H9 (cell line): ENCODE measurements around the gene SLIT1. TPM values are rescaled to one million over a fixed set of nuclear protein-coding genes. Genes with fewer than 3 reads are reported as not detected.

ENCODE experiments used
- DNase-seq: peaks from one replicate; pipeline ENCODE4 v3.0.0-alpha.2; 2017
- H2AFZ ChIP-seq: one replicate; pipeline ENCODE4 v1.6.1; 2013; ENCODE audit warnings: mild to moderate bottlenecking, low read length, control low read depth, moderate library complexity
- H2AK5ac ChIP-seq: 2 replicates; pipeline ENCODE4 v1.6.1; 2013; ENCODE audit warnings: low read length, control low read depth, mixed read lengths; ENCODE audit not compliant: insufficient read length
- H2BK120ac ChIP-seq: one replicate; pipeline ENCODE4 v1.6.1; 2013; ENCODE audit warnings: low read depth, mild to moderate bottlenecking, low read length, control low read depth, inconsistent platforms; ENCODE audit not compliant: poor library complexity, severe bottlenecking
- H2BK12ac ChIP-seq: 2 replicates; pipeline ENCODE4 v1.6.1; 2013; ENCODE audit warnings: low read length, control low read depth, mixed read lengths, low read depth; ENCODE audit not compliant: insufficient read length
- H2BK15ac ChIP-seq: 2 replicates; pipeline ENCODE4 v1.6.1; 2013; ENCODE audit warnings: low read depth, low read length, control low read depth
- H2BK20ac ChIP-seq: one replicate; pipeline ENCODE4 v1.6.1; 2013; ENCODE audit warnings: low read depth, mild to moderate bottlenecking, low read length, control low read depth, inconsistent platforms; ENCODE audit not compliant: poor library complexity, severe bottlenecking
- H2BK5ac ChIP-seq: 2 replicates; pipeline ENCODE4 v1.6.1; 2013; ENCODE audit warnings: low read length, control low read depth, mixed read lengths; ENCODE audit not compliant: insufficient read length
- H3K14ac ChIP-seq: 2 replicates; pipeline ENCODE4 v1.6.1; 2013; ENCODE audit warnings: low read length, control low read depth; ENCODE audit not compliant: insufficient read depth
- H3K18ac ChIP-seq: 2 replicates; pipeline ENCODE4 v1.6.1; 2013; ENCODE audit warnings: low read depth, mild to moderate bottlenecking, mixed read lengths, low read length, control low read depth; ENCODE audit not compliant: insufficient read length
- H3K23ac ChIP-seq: 2 replicates; pipeline ENCODE4 v1.6.1; 2013; ENCODE audit warnings: low read length, control low read depth, mixed read lengths, low read depth; ENCODE audit not compliant: insufficient read length
- H3K23me2 ChIP-seq: 2 replicates; pipeline ENCODE4 v1.6.1; 2013; ENCODE audit warnings: low read depth, mild to moderate bottlenecking, mixed read lengths, low read length, control low read depth; ENCODE audit not compliant: insufficient read length, poor library complexity, severe bottlenecking
- H3K27ac ChIP-seq: 2 replicates; pipeline ENCODE4 v1.5.1; 2013; ENCODE audit warnings: low read length, control low read depth, mixed read lengths, low read depth; ENCODE audit not compliant: insufficient read length
- H3K27me3 ChIP-seq: 2 replicates; pipeline ENCODE4 v1.6.1; 2013; ENCODE audit warnings: low read length, control low read depth, inconsistent platforms; ENCODE audit not compliant: insufficient read depth
- H3K4ac ChIP-seq: 2 replicates; pipeline ENCODE4 v1.6.1; 2013; ENCODE audit warnings: low read depth, mild to moderate bottlenecking, control low read depth, inconsistent platforms, low read length, moderate library complexity
- H3K4me1 ChIP-seq: 2 replicates; pipeline ENCODE4 v1.6.1; 2013; ENCODE audit warnings: low read length, control low read depth, inconsistent platforms; ENCODE audit not compliant: insufficient read depth
- H3K4me2 ChIP-seq: 2 replicates; pipeline ENCODE4 v1.6.1; 2013; ENCODE audit warnings: low read length, control low read depth, mixed read lengths; ENCODE audit not compliant: insufficient read length, insufficient read depth
- H3K56ac ChIP-seq: 2 replicates; pipeline ENCODE4 v1.6.1; 2013; ENCODE audit warnings: low read depth, mild to moderate bottlenecking, mixed read lengths, low read length, control low read depth; ENCODE audit not compliant: insufficient read length
- H3K79me1 ChIP-seq: 2 replicates; pipeline ENCODE4 v1.6.1; 2013; ENCODE audit warnings: low read depth, mild to moderate bottlenecking, moderate library complexity, low read length, control low read depth, inconsistent platforms; ENCODE audit not compliant: insufficient read depth, poor library complexity, severe bottlenecking
- H3K79me2 ChIP-seq: 2 replicates; pipeline ENCODE4 v1.6.1; 2013; ENCODE audit warnings: low read length, control low read depth, inconsistent platforms; ENCODE audit not compliant: insufficient read depth
- H3K9ac ChIP-seq: 2 replicates; pipeline ENCODE4 v1.6.1; 2013; ENCODE audit warnings: low read length, control low read depth, mixed read lengths; ENCODE audit not compliant: insufficient read length; ENCODE audit errors: extremely low read depth
- H3K9me3 ChIP-seq: one replicate; pipeline ENCODE4 v1.6.1; 2013; ENCODE audit warnings: low read depth, low read length, inconsistent platforms; ENCODE audit not compliant: control insufficient read depth
- H3T11ph ChIP-seq: one replicate; pipeline ENCODE4 v1.6.1; 2013; ENCODE audit warnings: mild to moderate bottlenecking, low read length, control low read depth, inconsistent platforms
- H4K20me1 ChIP-seq: one replicate; pipeline ENCODE4 v1.6.1; 2013; ENCODE audit not compliant: control insufficient read depth, insufficient read length, insufficient read depth
- H4K5ac ChIP-seq: 2 replicates; pipeline ENCODE4 v1.6.1; 2013; ENCODE audit warnings: low read depth, mild to moderate bottlenecking, mixed read lengths, low read length, control low read depth; ENCODE audit not compliant: insufficient read length
- H4K8ac ChIP-seq: replicated peaks from 2 replicates; pipeline ENCODE4 v1.6.1; 2013; ENCODE audit warnings: low read length, control low read depth, mixed read lengths, low read depth; ENCODE audit not compliant: insufficient read length
- H4K91ac ChIP-seq: 2 replicates; pipeline ENCODE4 v1.6.1; 2013; ENCODE audit warnings: low read depth, mild to moderate bottlenecking, moderate library complexity, mixed read lengths, low read length, control low read depth; ENCODE audit not compliant: insufficient read length
- H3K27ac Mint-ChIP-seq, 3 experiments: 2 replicates in 2 of 3; 3 replicates in 1 of 3; pipeline ENCODE4 v1.8.0; 2020 to 2021; ENCODE audit warnings: mixed read lengths in 3 of 3, mild to moderate bottlenecking in 1 of 3, moderate library complexity in 1 of 3
- H3K27me3 Mint-ChIP-seq: 2 replicates; pipeline ENCODE4 v1.8.0; 2021; ENCODE audit warnings: low read depth, mild to moderate bottlenecking, moderate library complexity, mixed read lengths
- H3K36me3 Mint-ChIP-seq, 3 experiments: 2 replicates in 2 of 3; 3 replicates in 1 of 3; pipeline ENCODE4 v1.8.0; 2020 to 2021; ENCODE audit warnings: low read depth in 3 of 3, mixed read lengths in 3 of 3; ENCODE audit not compliant: insufficient read depth in 1 of 3
- H3K4me1 Mint-ChIP-seq, 2 experiments: 2 replicates each; pipeline ENCODE4 v1.8.0; 2020; ENCODE audit warnings: mixed read lengths in 2 of 2
- H3K4me3 Mint-ChIP-seq, 2 experiments: 2 replicates in 1 of 2; 3 replicates in 1 of 2; pipeline ENCODE4 v1.8.0; 2020 to 2021; ENCODE audit warnings: mild to moderate bottlenecking in 2 of 2, mixed read lengths in 2 of 2, moderate library complexity in 1 of 2
- H3K9me3 Mint-ChIP-seq, 2 experiments: 2 replicates in 1 of 2; 3 replicates in 1 of 2; pipeline ENCODE4 v1.8.0; 2020; ENCODE audit warnings: mild to moderate bottlenecking in 2 of 2, mixed read lengths in 2 of 2, moderate library complexity in 1 of 2
- CTCF ChIP-seq: fragments of 200-600 bp; sonication (generic); conservative IDR thresholded peaks from 3 replicates; pipeline ENCODE4 v1.8.0; 2021; ENCODE audit warnings: antibody characterized with exemption, mild to moderate bottlenecking
- WGBS: extraction: QIAGEN DNeasy Blood & Tissue Kit; methylation state at CpG from one replicate; pipeline ENCODE4 v1.1.7; 2013; ENCODE audit warnings: missing lambda C conversion rate, low lambda C conversion rate, mixed read lengths; ENCODE audit not compliant: insufficient read length; ENCODE audit errors: extremely low coverage; 5-methylcytosine and 5-hydroxymethylcytosine counted together
- total RNA-seq: library from RNA; stranded (reverse); gene quantifications from 2 replicates; pipeline ENCODE4 v1.2.1, GENCODE V29; 2021

Gene SLIT1
- total RNA-seq, 1 experiment from 2014 or later = 0.57 TPM

- no CpG with 5 or more reads among the region's 13 CpGs for WGBS
These were observed 118.7 kb downstream of the SLIT1 start for GRCh38 chr10:97066877-97067555.

More at GRCh38 chr10:97066877-97067555, 118.7 kb downstream of the SLIT1 start:
- no peak overlapping the region for H2BK12ac ChIP-seq
- H2BK15ac ChIP-seq = no peak overlapping the region
- no peak overlapping the region for H3K14ac ChIP-seq
- no peaks in the 10 kb centered on the region for H3K79me2 ChIP-seq
- H3K9me3 Mint-ChIP-seq = peaks cover 5 to 7% of the 10 kb centered on the region in 2 experiments; a peak in 2 of 5 replicates
- H2AFZ ChIP-seq = no peak overlapping the region
- DNase-seq = no peak
- no peak for TF ChIP-seq CTCF
- no peaks in the 10 kb centered on the region for H3K4me1 ChIP-seq
- H2AK5ac ChIP-seq = no peak overlapping the region
- no peaks in the 10 kb centered on the region for H3K79me1 ChIP-seq
- no peak overlapping the region for H4K5ac ChIP-seq
- H3K9me3 ChIP-seq = no peaks in the 10 kb centered on the region
- no peak overlapping the region for H3K27ac ChIP-seq
- H3K4ac ChIP-seq = no peak overlapping the region
- no peak overlapping the region; a peak in 1 of 7 replicates for H3K27ac Mint-ChIP-seq
- peaks cover 0 to 5% (median 4%) of the 10 kb centered on the region in 3 experiments; a peak in 3 of 7 replicates for H3K36me3 Mint-ChIP-seq
- no peak overlapping the region for H4K8ac ChIP-seq
- no peak overlapping the region for H3K4me3 Mint-ChIP-seq
- H3K4me1 Mint-ChIP-seq = peaks cover 30 to 37% of the 10 kb centered on the region in 2 experiments
- no peaks in the 10 kb centered on the region for H3K27me3 ChIP-seq
- no peak overlapping the region for H3K9ac ChIP-seq
- H3K27me3 Mint-ChIP-seq = peaks cover 17% of the 10 kb centered on the region
- H4K91ac ChIP-seq = no peak overlapping the region
- H2BK20ac ChIP-seq = no peak overlapping the region
- peaks cover under 1% of the 10 kb centered on the region for H4K20me1 ChIP-seq
- H2BK120ac ChIP-seq = no peak overlapping the region
- H3K18ac ChIP-seq = no peak overlapping the region
- no peak overlapping the region for H3T11ph ChIP-seq
- no peak overlapping the region for H3K23ac ChIP-seq
- no peaks in the 10 kb centered on the region for H3K23me2 ChIP-seq
- H3K4me2 ChIP-seq = no peak overlapping the region
- no peak overlapping the region for H2BK5ac ChIP-seq
- H3K56ac ChIP-seq = no peak overlapping the region
